Stomach smooth muscle (tissue), 2 donors: ENCODE measurements around the gene HOXD8.

Experiments used
- H3K27ac ChIP-seq: one replicate; pipeline ENCODE4 v1.7.0; 2013; ENCODE audit warnings: mild to moderate bottlenecking, low read length, inconsistent platforms
- H3K27me3 ChIP-seq, 2 donors: one replicate each; pipeline ENCODE4 v1.7.0; 2013; ENCODE audit warnings: low read length in 2 of 2; ENCODE audit not compliant: insufficient read depth in 2 of 2, control insufficient read depth in 1 of 2
- H3K36me3 ChIP-seq, 2 donors: one replicate each; pipeline ENCODE4 v1.7.0; 2013; ENCODE audit warnings: low read length in 2 of 2; ENCODE audit not compliant: control insufficient read depth in 2 of 2, insufficient read depth in 2 of 2
- H3K4me1 ChIP-seq: one replicate; pipeline ENCODE4 v1.7.0; 2013; ENCODE audit warnings: low read length; ENCODE audit not compliant: control insufficient read depth, insufficient read depth
- H3K4me3 ChIP-seq, 2 donors: one replicate each; pipeline ENCODE4 v1.7.0; 2013; ENCODE audit warnings: low read length in 2 of 2
- H3K9ac ChIP-seq, 2 donors: one replicate each; pipeline ENCODE4 v1.7.0; 2013; ENCODE audit warnings: low read length in 2 of 2, mild to moderate bottlenecking in 1 of 2
- H3K9me3 ChIP-seq, 2 donors: one replicate each; pipeline ENCODE4 v1.7.0; 2013; ENCODE audit warnings: low read length in 2 of 2; ENCODE audit not compliant: control insufficient read depth in 2 of 2
- donor health status: healthy.
- donor health status: Pancreatic carcinoma.

Gene HOXD8

GRCh38 chr2:176167398-176167797 is 37.9 kb downstream of the HOXD8 start:
- Histone ChIP-seq H3K9me3 (no peaks in the 10 kb centered on the region), H3K9ac (no peak overlapping the region), H3K4me1 (peaks cover 10% of the 10 kb centered on the region), H3K4me3 (no peak overlapping the region), H3K36me3 (no peaks in the 10 kb centered on the region), H3K27me3 (peaks cover 64 to 74% of the 10 kb centered on the region in 2 donors), H3K27ac (no peak overlapping the region)

GRCh38 chr2:176169181-176169580 is 39.7 kb downstream of the HOXD8 start:
- H3K4me3 ChIP-seq: no peak overlapping the region
- H3K27me3 ChIP-seq: peaks cover 58 to 75% of the 10 kb centered on the region in 2 donors

DNA sequence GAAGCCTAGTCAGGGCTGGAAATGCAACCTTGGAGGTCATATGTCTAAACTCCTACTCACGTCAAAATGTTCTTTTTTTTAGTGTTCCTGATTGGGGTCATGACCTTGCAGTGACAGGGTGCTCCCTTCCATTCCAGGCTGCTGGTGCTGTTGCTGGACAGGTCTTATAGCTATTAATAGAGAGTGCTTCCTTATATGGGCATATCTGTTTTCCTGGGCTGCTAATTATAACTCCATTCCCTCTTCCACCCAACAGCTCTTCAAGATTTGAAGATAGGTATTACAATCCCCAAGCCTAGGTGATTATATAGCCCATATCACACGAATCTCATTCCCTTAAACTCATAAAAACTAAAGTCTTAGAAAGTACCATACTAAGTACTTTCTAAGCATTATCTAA is 40.2 kb downstream of the HOXD8 start:
- peaks cover 15% of the 10 kb centered on the region for H3K4me1 ChIP-seq
- H3K27me3 ChIP-seq: peaks cover 58 to 75% of the 10 kb centered on the region in 2 donors
- no peaks in the 10 kb centered on the region for H3K9me3 ChIP-seq
- no peak overlapping the region for H3K27ac ChIP-seq
- no peaks in the 10 kb centered on the region for H3K36me3 ChIP-seq
- H3K4me3 ChIP-seq: no peak overlapping the region
- no peak overlapping the region for H3K9ac ChIP-seq

More at GRCh38 chr2:176169181-176169580, 39.7 kb downstream of the HOXD8 start:
- Histone ChIP-seq H3K9me3 (no peaks in the 10 kb centered on the region), H3K9ac (no peak overlapping the region), H3K36me3 (no peaks in the 10 kb centered on the region), H3K27ac (no peak overlapping the region), H3K4me1 (peaks cover 10% of the 10 kb centered on the region)

- Histone ChIP-seq H3K9me3 (no peaks in the 10 kb centered on the region), H3K27me3 (peaks cover 58 to 75% of the 10 kb centered on the region in 2 donors), H3K4me1 (peaks cover 15% of the 10 kb centered on the region), H3K4me3 (no peak overlapping the region), H3K27ac (no peak overlapping the region), H3K36me3 (no peaks in the 10 kb centered on the region), H3K9ac (no peak overlapping the region)
Measured at GRCh38 chr2:176170602-176171305, 41.2 kb downstream of the HOXD8 start.

DNA sequence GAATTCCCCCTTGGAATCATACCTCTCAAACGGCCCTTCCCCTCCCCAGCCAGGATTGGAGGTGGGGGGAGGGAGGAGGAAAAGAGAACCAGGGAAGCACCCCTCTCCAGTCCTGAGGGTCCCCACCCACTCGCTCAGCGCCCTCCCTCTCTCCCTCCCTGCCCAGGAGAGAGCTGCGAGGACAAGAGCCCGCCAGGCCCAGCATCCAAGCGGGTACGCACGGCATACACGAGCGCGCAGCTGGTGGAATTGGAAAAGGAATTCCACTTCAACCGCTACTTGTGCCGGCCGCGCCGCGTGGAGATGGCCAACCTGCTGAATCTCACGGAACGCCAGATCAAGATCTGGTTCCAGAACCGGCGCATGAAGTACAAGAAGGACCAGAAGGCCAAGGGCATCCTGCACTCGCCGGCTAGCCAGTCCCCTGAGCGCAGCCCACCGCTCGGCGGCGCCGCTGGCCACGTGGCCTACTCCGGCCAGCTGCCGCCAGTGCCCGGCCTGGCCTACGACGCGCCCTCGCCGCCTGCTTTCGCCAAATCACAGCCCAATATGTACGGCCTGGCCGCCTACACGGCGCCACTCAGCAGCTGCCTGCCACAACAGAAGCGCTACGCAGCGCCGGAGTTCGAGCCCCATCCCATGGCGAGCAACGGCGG is 42.0 kb downstream of the HOXD8 start:
- H3K27ac ChIP-seq: no peak overlapping the region
- H3K36me3 ChIP-seq: no peaks in the 10 kb centered on the region
- H3K9ac ChIP-seq: no peak overlapping the region
- peak overlapping the region in 1 of 2 donors; percentile 40 for H3K4me3 ChIP-seq
- H3K4me1 ChIP-seq: peaks cover 15% of the 10 kb centered on the region
- H3K27me3 ChIP-seq: peaks cover 59 to 76% of the 10 kb centered on the region in 2 donors
- H3K9me3 ChIP-seq: no peaks in the 10 kb centered on the region

DNA sequence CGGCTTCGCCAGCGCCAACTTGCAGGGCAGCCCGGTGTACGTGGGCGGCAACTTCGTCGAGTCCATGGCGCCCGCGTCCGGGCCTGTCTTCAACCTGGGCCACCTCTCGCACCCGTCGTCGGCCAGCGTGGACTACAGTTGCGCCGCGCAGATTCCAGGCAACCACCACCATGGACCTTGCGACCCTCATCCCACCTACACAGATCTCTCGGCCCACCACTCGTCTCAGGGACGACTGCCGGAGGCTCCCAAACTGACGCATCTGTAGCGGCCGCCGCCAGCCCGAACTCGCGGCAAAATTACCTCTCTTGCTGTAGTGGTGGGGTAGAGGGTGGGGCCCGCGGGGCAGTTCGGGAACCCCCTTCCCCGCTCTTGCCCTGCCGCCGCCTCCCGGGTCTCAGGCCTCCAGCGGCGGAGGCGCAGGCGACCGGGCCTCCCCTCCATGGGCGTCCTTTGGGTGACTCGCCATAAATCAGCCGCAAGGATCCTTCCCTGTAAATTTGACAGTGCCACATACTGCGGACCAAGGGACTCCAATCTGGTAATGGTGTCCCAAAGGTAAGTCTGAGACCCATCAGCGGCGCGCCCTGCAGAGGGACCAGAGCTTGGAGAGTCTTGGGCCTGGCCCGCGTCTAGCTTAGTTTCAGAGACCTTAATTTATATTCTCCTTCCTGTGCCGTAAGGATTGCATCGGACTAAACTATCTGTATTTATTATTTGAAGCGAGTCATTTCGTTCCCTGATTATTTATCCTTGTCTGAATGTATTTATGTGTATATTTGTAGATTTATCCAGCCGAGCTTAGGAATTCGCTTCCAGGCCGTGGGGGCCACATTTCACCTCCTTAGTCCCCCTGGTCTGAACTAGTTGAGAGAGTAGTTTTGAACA is 42.7 kb downstream of the HOXD8 start:
- H3K9ac ChIP-seq: no peak overlapping the region
- H3K9me3 ChIP-seq: no peaks in the 10 kb centered on the region
- no peak overlapping the region for H3K27ac ChIP-seq
- H3K27me3 ChIP-seq: peaks cover 64 to 79% of the 10 kb centered on the region in 2 donors
- no peaks in the 10 kb centered on the region for H3K36me3 ChIP-seq
- H3K4me3 ChIP-seq: peak overlapping the region in 1 of 2 donors; percentile 40
- peaks cover 15% of the 10 kb centered on the region for H3K4me1 ChIP-seq

DNA sequence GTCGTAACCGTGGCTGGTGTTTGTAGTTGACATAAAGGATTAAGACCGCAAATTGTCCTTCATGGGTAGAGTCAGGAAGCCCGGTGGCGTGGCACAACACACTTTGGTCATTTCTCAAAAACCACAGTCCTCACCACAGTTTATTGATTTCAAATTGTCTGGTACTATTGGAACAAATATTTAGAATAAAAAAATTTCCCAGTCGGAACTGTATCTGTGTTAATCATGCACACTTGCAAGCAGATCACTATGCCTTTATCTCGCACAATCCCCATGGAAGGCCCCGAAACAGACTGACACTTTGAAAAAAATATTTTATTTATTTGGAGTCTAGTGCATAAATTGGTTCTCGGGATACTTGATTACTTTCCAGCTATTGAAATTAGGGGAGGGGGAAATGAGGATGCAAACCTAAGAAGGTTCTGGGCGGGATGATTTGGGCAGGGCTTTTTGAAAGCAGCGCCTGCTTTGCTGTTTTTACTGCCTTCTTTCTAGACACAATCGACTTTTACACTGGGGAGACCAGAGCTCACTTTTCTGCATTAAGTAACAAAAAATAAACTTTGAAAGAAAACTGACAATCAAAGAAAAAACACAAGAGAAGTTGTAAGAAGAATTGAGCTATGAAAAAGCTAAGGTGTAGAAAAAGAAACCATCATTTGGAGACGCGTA is 43.5 kb downstream of the HOXD8 start:
- Histone ChIP-seq H3K27me3 (peaks cover 70 to 86% of the 10 kb centered on the region in 2 donors), H3K9me3 (no peaks in the 10 kb centered on the region), H3K36me3 (no peaks in the 10 kb centered on the region), H3K4me1 (peaks cover 15% of the 10 kb centered on the region), H3K4me3 (no peak overlapping the region), H3K27ac (no peak overlapping the region), H3K9ac (no peak overlapping the region)

DNA sequence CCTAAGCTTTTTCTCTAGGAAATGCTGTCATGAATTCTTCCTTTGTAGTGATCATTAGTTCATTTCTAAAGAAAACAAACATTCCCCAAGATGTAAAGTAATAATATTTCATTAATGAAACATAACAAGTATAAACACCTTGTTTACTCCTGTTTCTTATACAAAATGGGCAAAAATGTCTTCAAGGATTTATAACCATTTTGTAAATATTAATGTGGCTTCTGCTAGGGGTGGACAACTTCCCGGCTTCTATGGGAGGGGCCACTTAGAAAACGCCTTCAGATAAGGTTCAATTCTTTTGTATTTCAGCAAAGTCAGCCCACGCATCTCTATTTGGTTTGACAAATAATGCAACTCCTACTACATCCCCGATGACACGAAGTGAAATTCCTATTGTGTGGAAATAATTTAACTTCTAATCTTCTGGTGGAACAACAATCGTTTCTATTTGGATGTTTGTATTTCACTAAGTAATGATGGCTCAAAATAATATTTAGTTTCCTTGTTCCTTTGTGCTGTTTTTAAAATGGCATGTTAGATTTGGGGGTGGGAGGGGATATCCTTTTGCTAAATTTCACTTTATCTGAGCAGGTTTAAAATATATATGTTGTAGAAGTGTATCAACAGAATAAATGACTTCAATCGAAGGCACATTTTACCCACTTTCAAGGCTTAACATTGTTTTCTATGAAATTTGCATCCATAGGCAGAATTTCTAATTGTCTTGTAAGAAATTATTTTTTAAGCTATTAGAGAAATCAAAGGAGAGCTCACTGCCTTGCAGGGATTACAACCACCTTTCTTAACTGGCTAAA is 44.3 kb downstream of the HOXD8 start:
- no peaks in the 10 kb centered on the region for H3K9me3 ChIP-seq
- H3K4me3 ChIP-seq: no peak overlapping the region
- H3K27me3 ChIP-seq: peaks cover 75 to 94% of the 10 kb centered on the region in 2 donors
- peaks cover 15% of the 10 kb centered on the region for H3K4me1 ChIP-seq
- no peaks in the 10 kb centered on the region for H3K36me3 ChIP-seq
- no peak overlapping the region for H3K9ac ChIP-seq
- no peak overlapping the region for H3K27ac ChIP-seq

DNA sequence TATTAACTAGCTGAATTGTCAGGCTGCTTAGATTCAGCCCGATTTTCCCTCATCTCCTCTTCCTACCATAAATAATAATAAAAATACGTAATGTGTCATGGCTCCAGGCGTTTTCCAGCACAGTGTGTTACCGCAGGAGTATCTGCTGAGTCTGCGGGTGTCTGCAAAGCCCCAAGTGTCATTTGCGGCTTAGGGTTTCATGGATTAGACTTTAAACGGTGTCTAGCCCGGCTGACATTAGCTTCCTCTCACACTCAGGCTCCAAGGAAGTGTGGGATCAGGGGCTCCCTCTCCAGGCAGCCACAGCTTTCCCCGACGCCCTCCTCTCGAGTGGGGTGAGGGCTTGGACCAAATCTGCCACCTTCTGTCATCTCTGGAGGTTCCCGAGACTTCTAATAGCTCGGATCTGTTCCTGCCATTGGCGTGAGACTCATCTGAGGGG is 44.9 kb downstream of the HOXD8 start:
- Histone ChIP-seq H3K27me3 (peaks cover 76 to 98% of the 10 kb centered on the region in 2 donors), H3K4me1 (peaks cover 15% of the 10 kb centered on the region), H3K9me3 (no peaks in the 10 kb centered on the region), H3K36me3 (no peaks in the 10 kb centered on the region), H3K27ac (no peak overlapping the region), H3K4me3 (no peak overlapping the region), H3K9ac (no peak overlapping the region)
